ENCODE measurements around the gene NEDD9. TPM values are rescaled to one million over a fixed set of nuclear protein-coding genes. Genes with fewer than 3 reads are reported as not detected.

Gene NEDD9
- total RNA-seq, 4 donors from 2014 or later: 51.7 to 136 (median 94.0) TPM

DNA sequence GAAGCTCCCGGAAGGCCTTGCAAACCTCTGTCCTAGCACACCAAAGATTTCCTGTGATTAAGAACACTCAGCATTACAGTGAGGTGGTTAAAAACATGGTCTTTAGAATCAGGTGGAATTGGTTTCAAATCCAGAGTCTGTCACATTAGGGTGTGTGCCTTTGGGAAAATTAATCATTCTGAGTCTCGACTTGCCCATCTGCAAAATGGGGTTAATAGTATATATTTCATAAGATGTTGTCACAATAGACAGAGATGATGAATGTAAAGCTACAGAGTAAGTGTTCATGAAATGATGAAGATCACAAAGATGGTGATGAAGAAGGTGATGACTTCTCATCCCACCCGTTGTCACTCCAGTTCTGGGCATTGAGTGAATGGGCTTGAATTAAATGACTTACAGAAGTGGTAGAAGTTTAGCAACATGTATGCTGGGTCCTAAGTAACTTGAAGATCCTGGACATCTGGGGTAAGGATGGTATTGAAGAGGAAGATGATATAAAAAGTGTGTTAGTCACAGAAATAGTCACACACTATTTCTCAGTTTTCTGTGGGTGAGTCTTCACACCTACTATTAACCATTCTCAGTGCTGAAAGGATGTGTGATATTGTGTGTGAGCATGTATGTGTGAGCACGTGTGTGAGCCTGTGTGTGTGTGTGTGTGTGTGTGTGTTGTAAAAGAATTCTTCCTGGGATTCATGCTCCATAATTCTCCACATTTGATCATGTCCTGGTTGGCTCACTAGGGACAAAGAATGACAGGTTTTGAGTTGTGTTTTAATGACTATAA is 28.0 kb upstream of the NEDD9 start:
- TF ChIP-seq, protein P1, sequence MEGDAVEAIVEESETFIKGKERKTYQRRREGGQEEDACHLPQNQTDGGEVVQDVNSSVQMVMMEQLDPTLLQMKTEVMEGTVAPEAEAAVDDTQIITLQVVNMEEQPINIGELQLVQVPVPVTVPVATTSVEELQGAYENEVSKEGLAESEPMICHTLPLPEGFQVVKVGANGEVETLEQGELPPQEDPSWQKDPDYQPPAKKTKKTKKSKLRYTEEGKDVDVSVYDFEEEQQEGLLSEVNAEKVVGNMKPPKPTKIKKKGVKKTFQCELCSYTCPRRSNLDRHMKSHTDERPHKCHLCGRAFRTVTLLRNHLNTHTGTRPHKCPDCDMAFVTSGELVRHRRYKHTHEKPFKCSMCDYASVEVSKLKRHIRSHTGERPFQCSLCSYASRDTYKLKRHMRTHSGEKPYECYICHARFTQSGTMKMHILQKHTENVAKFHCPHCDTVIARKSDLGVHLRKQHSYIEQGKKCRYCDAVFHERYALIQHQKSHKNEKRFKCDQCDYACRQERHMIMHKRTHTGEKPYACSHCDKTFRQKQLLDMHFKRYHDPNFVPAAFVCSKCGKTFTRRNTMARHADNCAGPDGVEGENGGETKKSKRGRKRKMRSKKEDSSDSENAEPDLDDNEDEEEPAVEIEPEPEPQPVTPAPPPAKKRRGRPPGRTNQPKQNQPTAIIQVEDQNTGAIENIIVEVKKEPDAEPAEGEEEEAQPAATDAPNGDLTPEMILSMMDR (IDR thresholded peaks at IDR 0.05; ENCODE audit: low read depth): no peak

DNA sequence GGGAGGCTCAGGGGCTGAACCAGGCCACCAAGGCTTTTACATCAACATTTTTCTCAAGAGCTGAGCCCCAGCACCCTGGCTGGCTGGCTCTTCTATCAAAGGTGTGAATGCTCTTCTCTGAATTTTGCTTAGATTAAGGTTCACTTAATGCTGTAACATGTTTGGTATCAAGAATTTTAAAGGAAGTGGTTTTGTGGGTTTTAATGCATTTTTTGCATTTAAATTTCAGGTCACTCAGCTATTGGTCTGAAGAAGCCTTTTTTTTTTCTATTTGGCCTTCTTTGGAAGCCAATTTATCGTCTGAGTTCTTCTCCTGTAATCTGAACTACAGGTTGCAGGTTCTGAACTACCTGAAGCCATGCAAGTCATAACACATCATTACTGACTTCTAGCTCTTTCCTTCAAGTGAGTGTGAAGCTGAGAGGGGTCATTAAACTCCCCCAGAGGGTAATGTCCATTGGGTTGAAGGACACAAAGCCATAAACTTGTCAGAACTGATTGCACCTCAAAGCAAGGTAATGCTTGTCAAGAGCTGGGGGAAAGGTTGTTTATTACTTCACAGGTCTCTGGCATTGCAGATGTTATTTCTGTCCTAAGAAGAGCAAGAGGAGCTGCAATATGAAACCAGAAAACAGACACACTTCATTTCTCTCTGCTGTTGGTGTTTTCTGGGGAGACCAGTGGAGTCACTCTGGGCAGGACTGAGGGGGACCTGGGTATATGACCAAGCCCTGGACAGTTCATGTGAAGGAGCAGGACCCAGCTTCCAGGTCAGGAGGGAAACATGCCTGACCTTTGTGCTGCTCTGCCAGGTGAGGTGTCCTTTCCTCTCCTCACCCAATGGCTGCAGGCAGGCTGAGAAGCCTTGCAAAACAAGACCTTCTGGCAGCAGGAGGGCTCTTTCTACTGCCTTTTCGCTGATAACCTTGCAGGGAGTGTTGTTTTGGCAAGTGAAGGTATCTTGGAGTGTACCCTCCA is 26.1 kb upstream of the NEDD9 start:
- TF ChIP-seq, protein P1 (IDR thresholded peaks at IDR 0.05; ENCODE audit: low read depth): no peak

DNA sequence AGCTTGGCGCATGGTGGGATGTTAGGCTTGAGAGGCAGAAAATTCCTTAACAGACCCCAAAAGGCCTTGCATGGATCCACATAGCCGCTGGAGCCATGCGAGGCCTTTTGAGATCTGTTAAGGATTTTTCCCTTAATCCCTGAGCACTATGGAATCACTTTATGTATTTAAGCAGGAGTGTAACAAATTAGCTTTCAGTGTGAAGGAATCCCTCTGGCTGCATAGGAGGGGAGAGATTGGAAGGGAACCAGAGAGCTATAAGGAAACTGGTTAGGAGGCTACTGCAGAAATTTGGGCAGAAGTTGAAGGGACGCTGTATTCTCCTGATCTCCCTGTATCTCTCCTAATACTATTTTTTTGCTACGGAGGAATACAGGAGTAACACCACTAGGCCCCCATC is 23.1 kb upstream of the NEDD9 start:
- TF ChIP-seq, protein P1 (IDR thresholded peaks at IDR 0.05; ENCODE audit: low read depth): no peak

DNA sequence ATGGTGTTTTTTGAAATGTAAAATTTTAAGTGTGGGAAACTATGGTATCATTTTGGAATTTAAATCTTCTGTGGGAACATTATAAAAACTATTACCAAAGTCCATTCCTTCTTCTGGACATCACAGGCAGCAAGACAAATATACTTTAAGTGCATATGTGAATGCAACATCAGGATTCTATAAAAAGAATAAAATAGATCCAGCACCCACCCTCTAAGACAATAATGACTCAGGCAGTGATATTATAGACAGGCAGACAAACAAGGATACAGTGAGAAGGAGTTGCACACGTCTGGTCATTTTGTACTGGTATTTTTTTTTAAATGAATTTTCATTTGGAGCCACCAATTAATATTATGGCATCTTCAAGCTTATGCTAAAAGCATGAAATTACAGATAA is 21.1 kb upstream of the NEDD9 start:
- TF ChIP-seq, protein P1 (IDR thresholded peaks at IDR 0.05; ENCODE audit: low read depth): no peak

DNA sequence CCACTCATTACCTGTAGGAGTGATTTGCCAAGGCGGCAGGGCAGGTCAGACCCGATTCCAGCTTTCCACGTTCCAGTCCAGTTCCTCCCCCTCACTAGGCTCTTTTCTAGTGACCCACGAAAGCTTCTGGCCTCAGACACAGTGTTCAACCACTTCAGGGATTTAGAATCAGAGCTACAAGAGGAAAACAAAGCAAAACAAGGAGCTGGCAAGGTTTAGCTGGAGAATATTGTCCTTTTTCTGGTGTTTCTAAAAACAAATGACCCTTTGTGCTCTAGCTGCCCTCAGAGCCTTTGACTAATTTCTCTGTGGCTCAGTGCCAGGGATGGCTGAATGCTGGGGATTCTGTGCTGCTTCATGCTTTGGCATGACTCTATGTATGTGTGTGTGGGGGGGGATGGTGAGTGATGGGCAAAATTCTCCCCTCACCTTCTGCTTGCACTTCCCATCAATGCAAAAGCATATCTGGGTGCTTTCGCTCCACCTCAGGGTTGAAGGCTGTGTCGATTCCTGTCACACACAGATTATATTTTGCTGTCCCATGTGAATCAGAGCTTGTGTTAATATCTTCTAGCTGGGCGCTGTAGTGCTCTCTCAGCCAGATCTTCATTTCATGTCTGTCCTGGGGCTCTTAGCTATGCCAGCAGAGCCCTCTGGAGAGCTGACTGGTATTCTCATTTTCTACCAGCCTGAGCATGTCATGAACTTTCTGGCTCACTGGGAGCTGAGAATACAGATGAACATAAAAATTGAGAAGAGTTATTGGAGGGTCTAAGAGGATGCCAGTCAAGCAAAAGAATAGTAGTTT is 19.3 kb upstream of the NEDD9 start:
- TF ChIP-seq, protein P1 (IDR thresholded peaks at IDR 0.05; ENCODE audit: low read depth): no peak

DNA sequence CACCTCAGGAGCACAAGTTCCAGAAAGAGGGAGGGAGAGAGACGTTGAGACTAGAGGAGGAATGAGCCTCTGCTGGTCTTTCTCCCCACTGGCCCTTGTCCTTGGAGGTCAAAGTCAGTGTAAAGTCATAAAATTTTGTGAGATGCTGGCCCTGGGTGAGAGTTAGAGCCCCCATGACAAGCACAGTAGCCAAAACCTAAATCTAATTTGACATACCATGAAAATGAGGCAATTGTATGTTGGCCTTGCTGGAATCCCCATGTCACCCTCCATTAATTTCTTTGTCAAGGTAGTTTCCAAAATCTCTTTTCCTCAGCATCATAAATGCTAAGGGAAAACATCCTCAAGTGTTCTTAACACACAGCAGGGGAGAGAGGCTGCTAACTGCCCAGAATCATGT is 17.6 kb upstream of the NEDD9 start:
- TF ChIP-seq, protein P1 (IDR thresholded peaks at IDR 0.05; ENCODE audit: low read depth): no peak

Data from subcutaneous adipose tissue (tissue), 4 donors.